WTC11 (cell line): ENCODE data around the gene WDHD1. TPM values are rescaled to one million over a fixed set of nuclear protein-coding genes. Genes with fewer than 3 reads are reported as not detected.

Experiments
- ATF1 ChIP-seq: sonication (generic); formaldehyde crosslinking; IDR thresholded peaks from 2 replicates; pipeline ENCODE4 v1.8.1; 2023; ENCODE audit warnings: mild to moderate bottlenecking, moderate library complexity, missing genetic modification reagents
- ATF2 ChIP-seq: sonication (generic); formaldehyde crosslinking; IDR thresholded peaks from 2 replicates; pipeline ENCODE4 v1.8.1; 2022; ENCODE audit warnings: low read depth, missing genetic modification reagents, borderline replicate concordance
- CBFB ChIP-seq: sonication (generic); formaldehyde crosslinking; IDR thresholded peaks from 2 replicates; pipeline ENCODE4 v1.8.1; 2022; ENCODE audit warnings: mild to moderate bottlenecking, low read depth, missing genetic modification reagents
- CREM ChIP-seq: sonication (generic); formaldehyde crosslinking; IDR thresholded peaks from 2 replicates; pipeline ENCODE4 v1.8.1; 2022; ENCODE audit warnings: mild to moderate bottlenecking, missing genetic modification reagents, moderate library complexity
- ELF4 ChIP-seq: sonication (generic); formaldehyde crosslinking; IDR thresholded peaks from 2 replicates; pipeline ENCODE4 v1.8.1; 2022; ENCODE audit warnings: low read depth, mild to moderate bottlenecking, moderate library complexity, missing genetic modification reagents
- EMX1 ChIP-seq: fragments of 250-450 bp; sonication (Bioruptor Pico); IDR thresholded peaks from 2 replicates; pipeline ENCODE4 v1.8.0; 2021; ENCODE audit warnings: mild to moderate bottlenecking
- ESRRA ChIP-seq: sonication (generic); formaldehyde crosslinking; IDR thresholded peaks from 2 replicates; pipeline ENCODE4 v1.8.1; 2022; ENCODE audit warnings: mild to moderate bottlenecking, missing genetic modification reagents, borderline replicate concordance
- FOXP1 ChIP-seq: sonication (generic); formaldehyde crosslinking; IDR thresholded peaks from 2 replicates; pipeline ENCODE4 v1.8.0; 2022; ENCODE audit warnings: missing genetic modification reagents, mild to moderate bottlenecking, moderate library complexity, borderline replicate concordance
- HMGXB4 ChIP-seq: sonication (generic); formaldehyde crosslinking; IDR thresholded peaks from 2 replicates; pipeline ENCODE4 v1.8.1; 2023; ENCODE audit warnings: mild to moderate bottlenecking, moderate library complexity, missing genetic modification reagents
- IRF2 ChIP-seq: sonication (generic); formaldehyde crosslinking; IDR thresholded peaks from 2 replicates; pipeline ENCODE4 v1.8.0; 2022; ENCODE audit warnings: low read depth, missing genetic modification reagents, borderline replicate concordance
- KAT7 ChIP-seq: sonication (generic); formaldehyde crosslinking; IDR thresholded peaks from 2 replicates; pipeline ENCODE4 v1.8.1; 2023; ENCODE audit warnings: missing genetic modification reagents, mild to moderate bottlenecking, borderline replicate concordance
- MYBL2 ChIP-seq: sonication (generic); formaldehyde crosslinking; IDR thresholded peaks from 2 replicates; pipeline ENCODE4 v1.8.1; 2023; ENCODE audit warnings: mild to moderate bottlenecking, moderate library complexity, missing genetic modification reagents
- NFYB ChIP-seq: sonication (generic); formaldehyde crosslinking; conservative IDR thresholded peaks from 2 replicates; pipeline ENCODE4 v1.8.0; 2022; ENCODE audit warnings: low read depth, missing genetic modification reagents
- NR1H2 ChIP-seq: sonication (generic); formaldehyde crosslinking; IDR thresholded peaks from 2 replicates; pipeline ENCODE4 v1.9.0; 2021; ENCODE audit warnings: mild to moderate bottlenecking, moderate library complexity, missing genetic modification reagents
- NR2C2 ChIP-seq: sonication (generic); formaldehyde crosslinking; IDR thresholded peaks from 2 replicates; pipeline ENCODE4 v1.8.0; 2022; ENCODE audit warnings: mild to moderate bottlenecking, missing genetic modification reagents
- PRDM15 ChIP-seq: sonication (generic); formaldehyde crosslinking; IDR thresholded peaks from 2 replicates; pipeline ENCODE4 v1.8.0; 2022; ENCODE audit warnings: missing genetic modification reagents
- PREB ChIP-seq: sonication (generic); formaldehyde crosslinking; IDR thresholded peaks from 2 replicates; pipeline ENCODE4 v1.8.1; 2022; ENCODE audit warnings: mild to moderate bottlenecking, missing genetic modification reagents, moderate library complexity, borderline replicate concordance
- RELA ChIP-seq: sonication (generic); formaldehyde crosslinking; IDR thresholded peaks from 2 replicates; pipeline ENCODE4 v1.8.1; 2022; ENCODE audit warnings: missing genetic modification reagents, mild to moderate bottlenecking, borderline replicate concordance
- SOX15 ChIP-seq: fragments of 250-450 bp; sonication (Bioruptor Pico); IDR thresholded peaks from 2 replicates; pipeline ENCODE4 v1.9.0; 2021; ENCODE audit warnings: mild to moderate bottlenecking
- TP53 ChIP-seq: sonication (generic); formaldehyde crosslinking; IDR thresholded peaks from 2 replicates; pipeline ENCODE4 v1.8.1; 2023; ENCODE audit warnings: mild to moderate bottlenecking, missing genetic modification reagents
- ZBTB21 ChIP-seq: sonication (generic); formaldehyde crosslinking; IDR thresholded peaks from 2 replicates; pipeline ENCODE4 v1.8.1; 2023; ENCODE audit warnings: mild to moderate bottlenecking, missing genetic modification reagents, borderline replicate concordance
- ZMAT4 ChIP-seq: fragments of 250-450 bp; sonication (Bioruptor Pico); IDR thresholded peaks from 2 replicates; pipeline ENCODE4 v1.9.0; 2021; ENCODE audit warnings: mild to moderate bottlenecking
- ZNF138 ChIP-seq: sonication (generic); formaldehyde crosslinking; conservative IDR thresholded peaks from 2 replicates; pipeline ENCODE4 v1.8.1; 2022; ENCODE audit warnings: mild to moderate bottlenecking, moderate library complexity, missing genetic modification reagents
- ZSCAN18 ChIP-seq: fragments of 250-450 bp; sonication (Bioruptor Pico); IDR thresholded peaks from 2 replicates; pipeline ENCODE4 v2.1.2; 2022; ENCODE audit warnings: mild to moderate bottlenecking, moderate library complexity
- total RNA-seq: library from RNA; stranded (reverse); gene quantifications from 3 replicates; pipeline ENCODE4 v1.2.3, GENCODE V29; 2021
- TF ChIP-seq, protein P1 (sequence below): sonication (generic); formaldehyde crosslinking; IDR thresholded peaks from 2 replicates; pipeline ENCODE4 v1.8.0; 2022; ENCODE audit warnings: mild to moderate bottlenecking, missing genetic modification reagents
- TF ChIP-seq, protein P2 (sequence below): sonication (generic); formaldehyde crosslinking; IDR thresholded peaks from 2 replicates; pipeline ENCODE4 v1.8.1; 2022; ENCODE audit warnings: low read depth, mild to moderate bottlenecking, moderate library complexity, missing genetic modification reagents, borderline replicate concordance

WDHD1 gene
- total RNA-seq, 1 experiment from 2014 or later, result 76.1 TPM

- TF ChIP-seq PREB (CRISPR knock-in tag) (peak; percentile 74; the same call in 1 of the 2 replicates), CBFB (CRISPR knock-in tag) (peak; percentile 94; the same call in 1 of the 2 replicates), PRDM15 (CRISPR knock-in tag) (peak; percentile 93), ZMAT4 (CRISPR knock-in tag) (no peak), IRF2 (CRISPR knock-in tag) (0 out of 2 replicates have a peak, but pooled peaks have one; percentile 8), KAT7 (CRISPR knock-in tag) (peak; percentile 97), MYBL2 (CRISPR knock-in tag) (peak; percentile 83; the same call in 1 of the 2 replicates), ATF1 (CRISPR knock-in tag) (0 out of 2 replicates have a peak, but pooled peaks have one; percentile 1), TP53 (CRISPR knock-in tag) (peak; percentile 35; the same call in 1 of the 2 replicates), ZBTB21 (peak; percentile 96), NFYB (CRISPR knock-in tag) (no peak), ESRRA (CRISPR knock-in tag) (peak; percentile 74; the same call in 1 of the 2 replicates), EMX1 (CRISPR knock-in tag) (no peak), ATF2 (no peak), ELF4 (no peak), SOX15 (CRISPR knock-in tag) (no peak), RELA (CRISPR knock-in tag) (no peak; the same call in 1 of the 2 replicates), FOXP1 (CRISPR knock-in tag) (peak; percentile 66; the same call in 1 of the 2 replicates), CREM (CRISPR knock-in tag) (peak; percentile 79), ZSCAN18 (CRISPR knock-in tag) (no peak), NR1H2 (no peak), HMGXB4 (CRISPR knock-in tag) (peak; percentile 98), ZNF138 (0 out of 2 replicates have a peak, but pooled peaks have one; percentile 64), NR2C2 (CRISPR knock-in tag) (no peak)
- TF ChIP-seq, protein P1, sequence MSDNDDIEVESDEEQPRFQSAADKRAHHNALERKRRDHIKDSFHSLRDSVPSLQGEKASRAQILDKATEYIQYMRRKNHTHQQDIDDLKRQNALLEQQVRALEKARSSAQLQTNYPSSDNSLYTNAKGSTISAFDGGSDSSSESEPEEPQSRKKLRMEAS (CRISPR knock-in tag), result peak; percentile 86
- TF ChIP-seq, protein P2, sequence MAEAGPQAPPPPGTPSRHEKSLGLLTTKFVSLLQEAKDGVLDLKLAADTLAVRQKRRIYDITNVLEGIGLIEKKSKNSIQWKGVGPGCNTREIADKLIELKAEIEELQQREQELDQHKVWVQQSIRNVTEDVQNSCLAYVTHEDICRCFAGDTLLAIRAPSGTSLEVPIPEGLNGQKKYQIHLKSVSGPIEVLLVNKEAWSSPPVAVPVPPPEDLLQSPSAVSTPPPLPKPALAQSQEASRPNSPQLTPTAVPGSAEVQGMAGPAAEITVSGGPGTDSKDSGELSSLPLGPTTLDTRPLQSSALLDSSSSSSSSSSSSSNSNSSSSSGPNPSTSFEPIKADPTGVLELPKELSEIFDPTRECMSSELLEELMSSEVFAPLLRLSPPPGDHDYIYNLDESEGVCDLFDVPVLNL (CRISPR knock-in tag), result no peak
These were observed 24.7 kb upstream of the WDHD1 start, which contains the start of gene MAPK1IP1L (continued) for GRCh38 chr14:55051423-55052268.
